Stimulated activated CD4-positive, alpha-beta T cell treated with anti-CD3 and anti-CD28 coated beads, TNF-alpha, amount 100 ng/mL, for 48 hours (primary cell): ENCODE data around the gene TOLLIP.
"Not testable (repeated sequence)": the region's sequence is repeated elsewhere in the genome, so short reads cannot be mapped to it uniquely, and the experiment has no call there.

Experiments
- DNase-seq, 3 donors: peaks; one replicate each; pipeline ENCODE4 v3.0.0-alpha.2; 2020; ENCODE audit warnings: low read depth in 3 of 3

The TOLLIP gene

DNA sequence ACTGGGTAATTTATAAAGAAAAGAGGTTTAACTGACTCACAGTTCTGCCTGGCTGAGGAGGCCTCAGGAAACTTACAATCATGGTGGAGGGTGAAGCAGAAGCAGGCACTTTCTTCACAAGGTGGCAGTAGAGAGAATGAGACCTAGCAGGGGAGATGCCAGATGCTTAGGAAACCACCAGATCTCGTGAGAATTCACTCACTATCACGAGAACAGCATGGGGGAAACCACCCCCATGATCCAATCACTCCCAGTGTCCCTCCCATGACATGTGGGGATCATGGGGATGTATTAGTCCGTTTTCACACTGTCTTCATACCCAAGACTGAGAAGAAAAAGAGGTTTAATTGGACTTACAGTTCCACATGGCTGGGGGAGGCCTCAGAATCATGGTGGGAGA lies 45.0 kb downstream of the TOLLIP start:
- peak; percentile 12 to 32 (median 27) for DNase-seq

- no peak for DNase-seq
These were observed 46.4 kb downstream of the TOLLIP start for GRCh38 chr11:1263010-1263409.

DNA sequence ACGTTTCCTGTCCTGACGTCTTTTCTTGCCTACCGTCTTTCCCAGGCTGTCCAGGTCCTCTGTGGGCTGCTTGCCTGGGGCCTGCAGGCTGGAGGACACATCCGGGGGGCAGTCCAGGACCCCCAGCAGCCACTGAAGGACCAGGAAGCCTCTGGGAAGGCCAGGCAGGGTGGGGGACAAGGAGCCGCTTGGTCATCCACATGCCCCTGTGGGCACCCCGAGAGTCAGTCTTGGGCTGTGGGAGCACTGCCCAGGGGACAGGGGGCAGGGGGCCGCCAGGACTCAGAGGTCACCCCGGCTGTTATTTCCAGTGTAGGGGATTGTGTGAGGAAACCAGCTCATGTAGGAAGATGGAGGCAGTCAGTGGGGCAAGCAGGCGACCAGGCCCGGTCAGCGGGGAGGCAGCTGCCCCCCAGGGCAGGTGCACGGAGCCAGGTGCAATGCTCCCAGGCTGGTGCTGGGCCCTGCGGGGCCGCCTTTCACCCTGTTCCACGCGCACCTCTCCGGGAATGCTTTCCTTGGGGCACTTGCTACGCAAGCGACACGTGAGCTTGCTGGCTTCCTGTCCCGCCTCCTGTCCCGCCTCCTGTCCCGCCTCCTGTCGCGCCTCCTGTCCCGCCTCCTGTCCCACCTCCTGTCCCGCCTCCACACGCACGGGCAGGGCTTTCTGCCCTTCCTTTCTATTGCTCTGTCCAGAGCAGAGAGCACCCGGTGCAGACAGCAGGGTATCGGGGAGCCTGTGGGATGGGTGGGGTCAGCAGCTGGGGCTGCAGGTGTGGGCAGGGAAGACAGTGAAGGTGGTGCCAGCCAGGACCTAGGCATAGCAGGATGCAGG lies 47.0 kb downstream of the TOLLIP start:
- DNase-seq, result peak; percentile 75 to 84 (median 84)

DNA sequence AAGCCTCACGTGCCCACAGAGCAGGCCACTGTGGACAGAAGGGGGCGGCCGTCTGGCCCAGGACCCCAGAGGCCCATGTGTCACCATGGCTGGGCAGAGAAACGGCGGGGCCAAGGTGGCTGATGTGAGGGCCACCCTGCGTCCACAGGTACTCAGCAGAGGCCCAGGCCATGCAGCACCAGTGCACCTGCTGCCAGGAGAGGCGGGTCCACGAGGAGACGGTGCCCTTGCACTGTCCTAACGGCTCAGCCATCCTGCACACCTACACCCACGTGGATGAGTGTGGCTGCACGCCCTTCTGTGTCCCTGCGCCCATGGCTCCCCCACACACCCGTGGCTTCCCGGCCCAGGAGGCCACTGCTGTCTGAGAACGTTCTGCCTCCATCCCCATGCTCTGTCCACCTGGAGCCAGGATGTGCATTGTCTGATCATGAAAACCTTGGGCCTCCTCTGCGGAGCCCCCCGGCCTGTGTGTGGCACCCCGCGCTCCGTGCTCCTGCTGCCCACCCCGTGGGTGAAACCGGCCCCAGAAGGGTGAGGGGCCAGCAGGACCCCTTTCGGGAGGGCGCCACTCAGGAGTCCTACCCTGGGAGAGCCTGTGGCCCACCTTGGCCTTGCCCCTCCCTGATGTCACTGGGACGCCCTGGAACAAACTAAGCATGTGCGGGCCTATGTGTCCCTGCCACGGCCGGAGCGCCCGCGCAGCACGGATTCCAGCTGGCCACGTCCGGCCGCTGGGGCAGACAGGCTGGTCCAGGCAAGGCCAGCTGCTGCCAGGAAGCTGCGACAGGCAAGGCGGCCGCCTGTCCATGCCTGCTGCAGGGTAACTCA lies 48.0 kb downstream of the TOLLIP start:
- no peak for DNase-seq

- DNase-seq, result no peak
These were observed 48.8 kb downstream of the TOLLIP start for GRCh38 chr11:1260620-1261019.

DNA sequence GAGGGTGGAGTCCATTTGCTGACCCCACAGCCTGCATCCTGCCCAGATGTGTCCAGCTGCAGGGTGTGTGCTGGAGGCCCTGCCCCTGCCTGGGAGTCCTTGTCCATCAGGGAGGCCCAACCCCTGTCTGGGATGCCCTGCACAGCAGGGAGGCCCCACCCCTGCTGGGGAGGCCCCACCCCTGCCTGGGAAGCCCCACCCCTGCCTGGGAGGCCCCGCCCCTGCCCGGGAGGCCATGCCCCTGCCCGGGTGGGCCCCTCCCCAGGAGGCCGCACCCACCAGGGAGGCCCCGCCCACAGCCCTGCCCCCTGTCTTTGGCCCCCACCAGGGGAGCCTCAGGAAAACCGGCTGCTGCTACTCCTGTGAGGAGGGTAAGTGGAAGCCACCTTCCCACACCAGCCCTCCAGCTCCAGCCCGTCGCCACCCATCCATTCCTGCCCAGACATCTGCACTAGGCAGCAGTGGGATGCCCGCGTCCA lies 49.4 kb downstream of the TOLLIP start:
- DNase-seq, result peak; percentile 20 to 44 (median 38)

- no peak for DNase-seq
These were observed 49.9 kb downstream of the TOLLIP start for GRCh38 chr11:1259561-1259960.

DNA sequence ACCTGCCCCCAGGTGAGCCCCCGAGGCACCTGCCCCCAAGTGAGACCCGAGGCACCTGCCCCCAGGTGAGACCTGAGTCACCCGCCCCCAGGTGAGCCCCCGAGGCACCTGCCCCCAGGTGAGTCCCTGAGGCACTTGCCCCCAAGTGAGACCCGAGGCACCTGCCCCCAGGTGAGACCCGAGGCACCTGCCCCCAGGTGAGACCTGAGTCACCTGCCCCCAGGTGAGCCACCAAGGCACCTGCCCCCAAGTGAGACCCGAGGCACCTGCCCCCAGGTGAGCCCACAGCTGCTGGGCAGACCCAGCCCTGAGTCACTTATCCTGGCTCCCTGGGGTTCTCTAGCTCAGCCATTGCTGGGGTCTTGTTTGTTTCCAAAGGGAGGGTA lies 50.4 kb downstream of the TOLLIP start:
- no peak for DNase-seq

- DNase-seq, result no peak
These were observed 50.9 kb downstream of the TOLLIP start for GRCh38 chr11:1258401-1259075.

DNA sequence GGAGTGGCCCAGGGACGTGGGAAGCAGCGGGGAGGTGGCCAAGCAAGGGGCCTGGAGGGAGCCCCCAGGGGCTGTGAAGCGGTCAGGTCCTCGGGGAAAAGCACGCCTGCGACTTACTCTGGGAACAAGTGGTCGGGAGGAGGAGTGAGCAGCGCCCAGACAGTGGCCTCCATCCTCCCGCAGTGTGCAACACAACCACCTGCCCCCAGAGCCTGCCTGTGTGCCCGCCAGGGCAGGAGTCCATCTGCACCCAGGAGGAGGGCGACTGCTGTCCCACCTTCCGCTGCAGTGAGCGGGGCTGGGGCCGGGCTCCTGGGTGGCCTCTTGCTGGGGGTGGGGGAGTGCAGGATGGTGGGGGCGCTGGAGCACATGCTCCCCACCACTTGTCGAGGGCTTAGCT lies 51.5 kb downstream of the TOLLIP start:
- DNase-seq, result no peak

DNA sequence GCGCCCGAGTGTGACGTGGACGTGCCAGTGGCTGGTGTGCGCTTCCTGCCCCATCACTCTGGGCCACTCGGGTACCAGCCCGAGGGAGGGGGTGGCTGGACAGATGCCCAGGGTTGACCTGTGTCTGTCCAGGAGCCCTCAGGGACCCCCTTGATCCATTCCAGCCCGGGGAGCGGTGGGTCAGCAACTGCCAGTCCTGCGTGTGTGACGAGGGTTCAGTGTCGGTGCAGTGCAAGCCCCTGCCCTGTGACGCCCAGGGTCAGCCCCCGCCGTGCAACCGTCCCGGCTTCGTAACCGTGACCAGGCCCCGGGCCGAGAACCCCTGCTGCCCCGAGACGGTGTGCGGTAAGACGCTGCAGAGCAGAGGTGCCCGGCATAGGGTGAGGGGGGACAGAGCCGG lies 52.1 kb downstream of the TOLLIP start:
- no peak for DNase-seq

GRCh38 chr11:1256257-1257045 lies 53.0 kb downstream of the TOLLIP start:
- DNase-seq, result no peak

GRCh38 chr11:1255151-1255550 lies 54.3 kb downstream of the TOLLIP start:
- no peak for DNase-seq

DNA sequence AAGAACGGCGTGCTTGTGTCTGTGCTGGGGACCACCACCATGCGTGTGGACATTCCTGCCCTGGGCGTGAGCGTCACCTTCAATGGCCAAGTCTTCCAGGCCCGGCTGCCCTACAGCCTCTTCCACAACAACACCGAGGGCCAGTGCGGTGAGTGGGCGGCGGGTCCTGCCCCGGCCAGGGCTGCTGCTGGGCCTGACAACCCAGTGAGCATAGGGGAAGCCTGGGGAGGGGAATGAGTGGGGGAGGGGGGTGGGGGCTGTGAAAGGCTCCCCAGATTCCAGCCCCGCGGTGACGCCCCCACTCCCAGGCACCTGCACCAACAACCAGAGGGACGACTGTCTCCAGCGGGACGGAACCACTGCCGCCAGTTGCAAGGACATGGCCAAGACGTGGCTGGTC lies 54.7 kb downstream of the TOLLIP start:
- no peak for DNase-seq

DNA sequence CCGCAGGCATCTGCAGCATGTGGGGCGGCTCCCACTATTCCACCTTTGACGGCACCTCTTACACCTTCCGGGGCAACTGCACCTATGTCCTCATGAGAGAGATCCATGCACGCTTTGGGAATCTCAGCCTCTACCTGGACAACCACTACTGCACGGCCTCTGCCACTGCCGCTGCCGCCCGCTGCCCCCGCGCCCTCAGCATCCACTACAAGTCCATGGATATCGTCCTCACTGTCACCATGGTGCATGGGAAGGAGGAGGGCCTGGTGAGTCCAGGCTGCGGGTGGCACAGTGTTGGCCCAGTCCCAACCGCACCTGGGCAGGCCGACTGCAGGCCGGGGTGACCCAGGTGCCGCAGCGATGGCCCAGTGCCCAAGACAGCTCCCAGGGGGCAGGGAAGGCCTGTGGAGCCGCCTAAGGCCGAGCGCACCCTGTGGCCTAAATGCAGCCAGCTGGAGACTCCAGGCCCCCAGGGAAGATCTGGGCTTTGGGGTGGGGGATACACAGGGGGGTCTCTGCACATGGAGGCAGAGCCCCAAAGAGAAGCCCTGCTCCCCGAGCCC lies 55.3 kb downstream of the TOLLIP start:
- DNase-seq, result no peak

DNA sequence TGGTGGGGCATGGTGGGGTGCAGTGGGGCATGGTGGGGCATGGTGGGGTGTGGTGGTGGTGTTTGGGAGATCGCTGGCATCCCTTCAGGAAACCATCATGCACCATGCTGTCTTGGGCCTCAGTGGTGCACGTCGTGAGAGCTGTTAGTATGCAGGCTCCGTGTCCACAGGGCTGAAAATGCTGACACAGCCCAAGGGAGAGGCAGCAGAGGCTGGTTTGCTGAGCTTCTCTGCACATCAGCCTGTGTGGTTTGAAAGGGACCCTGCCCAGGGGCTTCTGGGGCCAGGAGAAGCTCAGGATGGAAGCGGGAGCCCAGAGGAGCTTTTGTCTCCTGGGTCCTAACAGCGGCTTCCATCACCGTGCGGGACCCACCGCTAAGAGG lies 56.3 kb downstream of the TOLLIP start:
- DNase-seq, result no peak

DNA sequence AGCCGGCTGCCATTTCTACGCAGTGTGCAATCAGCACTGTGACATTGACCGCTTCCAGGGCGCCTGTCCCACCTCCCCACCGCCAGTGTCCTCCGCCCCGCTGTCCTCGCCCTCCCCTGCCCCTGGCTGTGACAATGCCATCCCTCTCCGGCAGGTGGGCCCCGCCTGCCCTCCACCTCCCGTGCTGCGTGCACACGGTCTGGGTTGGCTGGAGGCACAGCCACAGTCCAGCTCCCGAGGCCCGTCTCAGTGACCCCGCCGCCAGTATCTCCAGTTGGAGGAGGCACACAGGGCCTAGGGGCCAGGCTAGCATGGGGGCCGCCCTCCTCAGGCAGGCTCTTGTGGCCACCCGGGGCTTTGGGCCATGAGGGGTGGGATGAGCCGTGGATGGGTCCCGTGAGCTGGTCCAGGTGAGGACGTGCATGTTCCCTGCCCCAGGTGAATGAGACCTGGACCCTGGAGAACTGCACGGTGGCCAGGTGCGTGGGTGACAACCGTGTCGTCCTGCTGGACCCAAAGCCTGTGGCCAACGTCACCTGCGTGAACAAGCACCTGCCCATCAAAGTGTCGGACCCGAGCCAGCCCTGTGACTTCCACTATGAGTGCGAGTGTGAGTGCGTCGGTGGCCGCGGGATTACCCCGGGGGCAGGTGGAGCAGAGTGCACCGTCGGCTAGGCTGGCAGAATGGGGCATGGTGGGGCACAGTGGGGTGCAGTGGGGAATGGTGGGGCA lies 56.9 kb downstream of the TOLLIP start:
- no peak for DNase-seq

DNA sequence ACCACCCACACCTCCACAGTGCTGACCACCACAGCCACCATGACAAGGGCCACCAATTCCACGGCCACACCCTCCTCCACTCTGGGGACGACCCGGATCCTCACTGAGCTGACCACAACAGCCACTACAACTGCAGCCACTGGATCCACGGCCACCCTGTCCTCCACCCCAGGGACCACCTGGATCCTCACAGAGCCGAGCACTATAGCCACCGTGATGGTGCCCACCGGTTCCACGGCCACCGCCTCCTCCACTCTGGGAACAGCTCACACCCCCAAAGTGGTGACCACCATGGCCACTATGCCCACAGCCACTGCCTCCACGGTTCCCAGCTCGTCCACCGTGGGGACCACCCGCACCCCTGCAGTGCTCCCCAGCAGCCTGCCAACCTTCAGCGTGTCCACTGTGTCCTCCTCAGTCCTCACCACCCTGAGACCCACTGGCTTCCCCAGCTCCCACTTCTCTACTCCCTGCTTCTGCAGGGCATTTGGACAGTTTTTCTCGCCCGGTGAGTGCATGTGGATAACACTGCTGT lies 58.1 kb downstream of the TOLLIP start:
- DNase-seq, result no peak

DNA sequence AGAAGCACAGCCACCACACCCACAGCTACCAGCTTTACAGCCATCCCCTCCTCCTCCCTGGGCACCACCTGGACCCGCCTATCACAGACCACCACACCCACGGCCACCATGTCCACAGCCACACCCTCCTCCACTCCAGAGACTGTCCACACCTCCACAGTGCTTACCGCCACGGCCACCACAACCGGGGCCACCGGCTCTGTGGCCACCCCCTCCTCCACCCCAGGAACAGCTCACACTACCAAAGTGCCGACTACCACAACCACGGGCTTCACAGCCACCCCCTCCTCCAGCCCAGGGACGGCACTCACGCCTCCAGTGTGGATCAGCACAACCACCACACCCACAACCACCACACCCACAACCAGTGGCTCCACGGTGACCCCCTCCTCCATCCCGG lies 59.0 kb downstream of the TOLLIP start:
- DNase-seq, result not testable (repeated sequence)

DNA sequence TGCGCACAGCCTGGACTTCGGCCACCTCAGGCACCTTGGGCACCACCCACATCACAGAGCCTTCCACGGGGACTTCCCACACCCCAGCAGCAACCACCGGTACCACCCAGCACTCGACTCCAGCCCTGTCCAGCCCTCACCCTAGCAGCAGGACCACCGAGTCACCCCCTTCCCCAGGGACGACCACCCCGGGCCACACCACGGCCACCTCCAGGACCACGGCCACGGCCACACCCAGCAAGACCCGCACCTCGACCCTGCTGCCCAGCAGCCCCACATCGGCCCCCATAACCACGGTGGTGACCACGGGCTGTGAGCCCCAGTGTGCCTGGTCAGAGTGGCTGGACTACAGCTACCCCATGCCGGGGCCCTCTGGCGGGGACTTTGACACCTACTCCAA lies 60.5 kb downstream of the TOLLIP start:
- not testable (repeated sequence) for DNase-seq
